Measurements from ENCODE around the gene FNDC3B. TPM values are rescaled to one million over a fixed set of nuclear protein-coding genes. Genes with fewer than 3 reads are reported as not detected.

Gene FNDC3B
- total and polyA plus RNA-seq, 10 donors = 3.1 to 149 (median 103) TPM

- TF ChIP-seq, protein P1, sequence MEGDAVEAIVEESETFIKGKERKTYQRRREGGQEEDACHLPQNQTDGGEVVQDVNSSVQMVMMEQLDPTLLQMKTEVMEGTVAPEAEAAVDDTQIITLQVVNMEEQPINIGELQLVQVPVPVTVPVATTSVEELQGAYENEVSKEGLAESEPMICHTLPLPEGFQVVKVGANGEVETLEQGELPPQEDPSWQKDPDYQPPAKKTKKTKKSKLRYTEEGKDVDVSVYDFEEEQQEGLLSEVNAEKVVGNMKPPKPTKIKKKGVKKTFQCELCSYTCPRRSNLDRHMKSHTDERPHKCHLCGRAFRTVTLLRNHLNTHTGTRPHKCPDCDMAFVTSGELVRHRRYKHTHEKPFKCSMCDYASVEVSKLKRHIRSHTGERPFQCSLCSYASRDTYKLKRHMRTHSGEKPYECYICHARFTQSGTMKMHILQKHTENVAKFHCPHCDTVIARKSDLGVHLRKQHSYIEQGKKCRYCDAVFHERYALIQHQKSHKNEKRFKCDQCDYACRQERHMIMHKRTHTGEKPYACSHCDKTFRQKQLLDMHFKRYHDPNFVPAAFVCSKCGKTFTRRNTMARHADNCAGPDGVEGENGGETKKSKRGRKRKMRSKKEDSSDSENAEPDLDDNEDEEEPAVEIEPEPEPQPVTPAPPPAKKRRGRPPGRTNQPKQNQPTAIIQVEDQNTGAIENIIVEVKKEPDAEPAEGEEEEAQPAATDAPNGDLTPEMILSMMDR (IDR thresholded peaks at IDR 0.05 in 8 of 11, conservative IDR thresholded peaks at IDR 0.05 in 3 of 11) = no peak
- TF ChIP-seq POLR2AphosphoS5 (IDR thresholded peaks at IDR 0.05) (no peak), POLR2A (IDR thresholded peaks at IDR 0.05) (no peak)
Observed at GRCh38 chr3:172023915-172024314, 15.5 kb upstream of the FNDC3B start.

GRCh38 chr3:172024679-172025078 lies 14.7 kb upstream of the FNDC3B start:
- no peak for DNase-seq
- H3K27ac ChIP-seq = no peak overlapping the region
- TF ChIP-seq, protein P1 (IDR thresholded peaks at IDR 0.05 in 8 of 11, conservative IDR thresholded peaks at IDR 0.05 in 3 of 11) = no peak
- TF ChIP-seq POLR2AphosphoS5 (IDR thresholded peaks at IDR 0.05) (no peak), POLR2A (IDR thresholded peaks at IDR 0.05) (no peak)
- H3K4me1 ChIP-seq = peaks cover 0 to 6% (median 0%) of the 10 kb centered on the region in 6 donors
- H3K9me3 ChIP-seq = no peaks in the 10 kb centered on the region
- H3K36me3 ChIP-seq = no peaks in the 10 kb centered on the region
- H3K27me3 ChIP-seq (replicated peaks in 1 of 7) = no peaks in the 10 kb centered on the region
- H3K4me3 ChIP-seq = no peak overlapping the region
- intact Hi-C loops (cut with DNase I; ENCODE audit: low total_unique reads) = no loop called here
- 95 to 97% (median 97%) methylated on average over 3 of the region's 3 CpGs for WGBS, 5 donors

More at GRCh38 chr3:172023915-172024314, 15.5 kb upstream of the FNDC3B start:
- no peak for DNase-seq
- WGBS, 5 donors = 72 to 91% (median 77%) methylated on average over 2 of the region's 2 CpGs
- Histone ChIP-seq H3K27me3 (replicated peaks in 1 of 7) (no peaks in the 10 kb centered on the region), H3K36me3 (no peaks in the 10 kb centered on the region), H3K9me3 (no peaks in the 10 kb centered on the region), H3K4me3 (no peak overlapping the region), H3K27ac (no peak overlapping the region), H3K4me1 (no peaks in the 10 kb centered on the region)
- intact Hi-C loops (cut with DNase I; ENCODE audit: low total_unique reads) = no loop called here

- DNase-seq = no peak
- Histone ChIP-seq H3K27me3 (replicated peaks in 1 of 7) (no peaks in the 10 kb centered on the region), H3K36me3 (no peaks in the 10 kb centered on the region), H3K27ac (no peak overlapping the region), H3K4me1 (peaks cover 0 to 12% (median 0%) of the 10 kb centered on the region in 6 donors), H3K9me3 (no peaks in the 10 kb centered on the region), H3K4me3 (no peak overlapping the region)
- TF ChIP-seq POLR2AphosphoS5 (IDR thresholded peaks at IDR 0.05) (no peak), POLR2A (IDR thresholded peaks at IDR 0.05) (no peak)
- TF ChIP-seq, protein P1 (IDR thresholded peaks at IDR 0.05 in 8 of 11, conservative IDR thresholded peaks at IDR 0.05 in 3 of 11) = no peak
- 65 to 84% (median 70%) methylated on average over 3 of the region's 3 CpGs for WGBS, 5 donors
- intact Hi-C loops (cut with DNase I; ENCODE audit: low total_unique reads) = loop anchor here (10.0 kb wide), 1 partner anchor 295 kb away; no protein-coding TSS in a partner anchor
Observed at GRCh38 chr3:172029425-172030098, 9.8 kb upstream of the FNDC3B start.

DNA sequence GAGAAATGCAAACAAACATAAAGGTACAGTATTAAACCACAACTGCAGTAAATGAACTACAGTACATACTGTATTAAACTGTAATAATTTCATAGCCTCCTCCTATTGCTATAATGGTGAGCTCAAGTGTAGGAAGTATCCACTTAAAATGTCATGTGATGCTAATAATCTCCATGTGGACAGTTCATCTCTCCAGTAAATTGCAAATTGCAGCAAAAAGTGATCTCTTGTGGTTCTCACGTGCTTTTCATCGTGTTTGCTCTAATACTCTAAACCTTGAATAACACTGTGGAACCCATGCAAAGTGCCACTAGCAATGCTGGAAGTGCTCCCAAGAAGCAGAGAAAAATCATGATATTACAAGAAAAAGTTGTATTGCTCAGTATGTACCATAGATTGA lies 9.2 kb upstream of the FNDC3B start:
- no peaks in the 10 kb centered on the region for H3K9me3 ChIP-seq
- no peaks in the 10 kb centered on the region for H3K36me3 ChIP-seq
- no peak overlapping the region for H3K4me3 ChIP-seq
- 57 to 73% (median 64%) methylated on average over 2 of the region's 2 CpGs for WGBS, 5 donors
- no peak for TF ChIP-seq POLR2AphosphoS5 (IDR thresholded peaks at IDR 0.05)
- TF ChIP-seq, protein P1 (IDR thresholded peaks at IDR 0.05 in 8 of 11, conservative IDR thresholded peaks at IDR 0.05 in 3 of 11) = no peak
- TF ChIP-seq POLR2A (IDR thresholded peaks at IDR 0.05) = no peak
- peaks cover 0 to 13% (median under 1%) of the 10 kb centered on the region in 6 donors for H3K4me1 ChIP-seq
- no peaks in the 10 kb centered on the region for H3K27me3 ChIP-seq (replicated peaks in 1 of 7)
- intact Hi-C loops (cut with DNase I; ENCODE audit: low total_unique reads) = loop anchor here (10.0 kb wide), 1 partner anchor 295 kb away; no protein-coding TSS in a partner anchor
- no peak for DNase-seq
- no peak overlapping the region for H3K27ac ChIP-seq
